ENCODE data around the gene ERCC4.

- TF ChIP-seq CTCF (IDR thresholded peaks at IDR 0.05; ENCODE audit: insufficient read depth, low read depth, low read length) (no peak), EZH2 (IDR thresholded peaks at IDR 0.05; ENCODE audit: insufficient read depth, low read length) (no peak)
Observed at GRCh38 chr16:13920510-13920818, 510 bp downstream of the ERCC4 start.
